GM12875 (cell line): Measurements from ENCODE around the gene MRPL17.

Experiments
- H3K4me3 ChIP-seq: one replicate; pipeline ENCODE4 v1.5.1; 2011; ENCODE audit warnings: low read depth, low read length, control low read depth
- CTCF ChIP-seq: IDR thresholded peaks from 2 replicates; pipeline ENCODE4 v1.5.1; 2011; ENCODE audit warnings: low read depth, mild to moderate bottlenecking, control low read depth, inconsistent platforms, low read length, moderate library complexity, borderline replicate concordance; ENCODE audit not compliant: insufficient read depth

MRPL17 gene

GRCh38 chr11:6633422-6634408 is 49.4 kb downstream of the MRPL17 start:
- TF ChIP-seq CTCF, result no peak
- no peak overlapping the region for H3K4me3 ChIP-seq

- no peak for TF ChIP-seq CTCF
Measured at GRCh38 chr11:6632116-6633073, 50.7 kb downstream of the MRPL17 start.

GRCh38 chr11:6631361-6631890 is 51.7 kb downstream of the MRPL17 start:
- no peak for TF ChIP-seq CTCF

More at GRCh38 chr11:6632116-6633073, 50.7 kb downstream of the MRPL17 start:
- H3K4me3 ChIP-seq, result no peak overlapping the region

GRCh38 chr11:6630632-6631291 is 52.4 kb downstream of the MRPL17 start:
- TF ChIP-seq CTCF, result no peak

More at GRCh38 chr11:6631361-6631890, 51.7 kb downstream of the MRPL17 start:
- no peak overlapping the region for H3K4me3 ChIP-seq

More at GRCh38 chr11:6630632-6631291, 52.4 kb downstream of the MRPL17 start:
- no peak overlapping the region for H3K4me3 ChIP-seq
